Myometrial cell (primary cell): ENCODE measurements around the gene DCC. TPM values are rescaled to one million over a fixed set of nuclear protein-coding genes. Genes with fewer than 3 reads are reported as not detected.

ENCODE experiments used
- total RNA-seq: library from RNA; depleted of rRNA; stranded (reverse); fragments of >200 nt; gene quantifications from 2 replicates; pipeline ENCODE4 v1.2.3, GENCODE V29; 2015

Gene DCC, protein sequence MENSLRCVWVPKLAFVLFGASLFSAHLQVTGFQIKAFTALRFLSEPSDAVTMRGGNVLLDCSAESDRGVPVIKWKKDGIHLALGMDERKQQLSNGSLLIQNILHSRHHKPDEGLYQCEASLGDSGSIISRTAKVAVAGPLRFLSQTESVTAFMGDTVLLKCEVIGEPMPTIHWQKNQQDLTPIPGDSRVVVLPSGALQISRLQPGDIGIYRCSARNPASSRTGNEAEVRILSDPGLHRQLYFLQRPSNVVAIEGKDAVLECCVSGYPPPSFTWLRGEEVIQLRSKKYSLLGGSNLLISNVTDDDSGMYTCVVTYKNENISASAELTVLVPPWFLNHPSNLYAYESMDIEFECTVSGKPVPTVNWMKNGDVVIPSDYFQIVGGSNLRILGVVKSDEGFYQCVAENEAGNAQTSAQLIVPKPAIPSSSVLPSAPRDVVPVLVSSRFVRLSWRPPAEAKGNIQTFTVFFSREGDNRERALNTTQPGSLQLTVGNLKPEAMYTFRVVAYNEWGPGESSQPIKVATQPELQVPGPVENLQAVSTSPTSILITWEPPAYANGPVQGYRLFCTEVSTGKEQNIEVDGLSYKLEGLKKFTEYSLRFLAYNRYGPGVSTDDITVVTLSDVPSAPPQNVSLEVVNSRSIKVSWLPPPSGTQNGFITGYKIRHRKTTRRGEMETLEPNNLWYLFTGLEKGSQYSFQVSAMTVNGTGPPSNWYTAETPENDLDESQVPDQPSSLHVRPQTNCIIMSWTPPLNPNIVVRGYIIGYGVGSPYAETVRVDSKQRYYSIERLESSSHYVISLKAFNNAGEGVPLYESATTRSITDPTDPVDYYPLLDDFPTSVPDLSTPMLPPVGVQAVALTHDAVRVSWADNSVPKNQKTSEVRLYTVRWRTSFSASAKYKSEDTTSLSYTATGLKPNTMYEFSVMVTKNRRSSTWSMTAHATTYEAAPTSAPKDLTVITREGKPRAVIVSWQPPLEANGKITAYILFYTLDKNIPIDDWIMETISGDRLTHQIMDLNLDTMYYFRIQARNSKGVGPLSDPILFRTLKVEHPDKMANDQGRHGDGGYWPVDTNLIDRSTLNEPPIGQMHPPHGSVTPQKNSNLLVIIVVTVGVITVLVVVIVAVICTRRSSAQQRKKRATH (N-terminal part only)
- total RNA-seq: not detected in 2 replicates

DNA sequence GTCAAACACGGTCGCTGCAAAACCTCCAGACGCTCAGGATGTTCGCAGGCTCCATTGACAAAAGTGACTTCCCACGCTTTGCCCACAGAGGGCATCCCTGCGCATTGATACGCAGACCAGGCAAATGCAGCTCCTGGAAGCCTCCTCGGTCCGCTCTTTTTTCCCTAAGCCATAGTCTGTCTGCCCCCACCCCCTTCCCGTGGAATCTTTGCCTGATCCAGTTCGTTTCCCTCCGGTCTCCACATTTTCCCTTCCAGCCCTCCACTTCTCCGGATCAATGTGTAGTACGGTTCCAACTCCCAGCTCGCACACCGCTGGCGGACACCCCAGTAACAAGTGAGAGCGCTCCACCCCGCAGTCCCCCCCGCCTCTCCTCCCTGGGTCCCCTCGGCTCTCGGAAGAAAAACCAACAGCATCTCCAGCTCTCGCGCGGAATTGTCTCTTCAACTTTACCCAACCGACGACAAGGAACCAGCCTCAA, at the start of gene DCC:
TSS of gene DCC (plus strand) at position 307 of the 481 bp plus-strand sequence. CDS start 591 bp downstream, outside the sequence.

